HFFc6 (cell line): ENCODE measurements around the gene GNPDA1. TPM values are rescaled to one million over a fixed set of nuclear protein-coding genes. Genes with fewer than 3 reads are reported as not detected.

Source experiments
- DNase-seq: peaks from one replicate; pipeline ENCODE4 v3.0.0-alpha.2; 2018
- H3K27ac Mint-ChIP-seq: 2 replicates; pipeline ENCODE4 v1.8.0; 2020; ENCODE audit warnings: mild to moderate bottlenecking, mixed read lengths
- H3K27me3 Mint-ChIP-seq: 2 replicates; pipeline ENCODE4 v1.8.0; 2021; ENCODE audit warnings: mild to moderate bottlenecking, moderate library complexity, mixed read lengths; ENCODE audit not compliant: insufficient read depth
- H3K36me3 Mint-ChIP-seq: 2 replicates; pipeline ENCODE4 v1.8.0; 2021; ENCODE audit warnings: low read depth, mixed read lengths
- H3K4me1 Mint-ChIP-seq: 2 replicates; pipeline ENCODE4 v1.8.0; 2020; ENCODE audit warnings: low read depth, mixed read lengths
- H3K4me3 Mint-ChIP-seq: 2 replicates; pipeline ENCODE4 v1.8.0; 2020; ENCODE audit warnings: mild to moderate bottlenecking, moderate library complexity, mixed read lengths
- H3K9me3 Mint-ChIP-seq: 2 replicates; pipeline ENCODE4 v1.8.0; 2020; ENCODE audit warnings: mild to moderate bottlenecking, mixed read lengths
- CTCF ChIP-seq: fragments of 200-600 bp; sonication (generic); IDR thresholded peaks from 2 replicates; pipeline ENCODE4 v1.5.0; 2021; ENCODE audit warnings: antibody characterized with exemption, mild to moderate bottlenecking
- total RNA-seq, 6 experiments: library from RNA; stranded (reverse); fragmentation: NEBNext Ultra II Directional; extraction: Animal tissue kit (Norgen Biotek cat#: 25700); gene quantifications; 2 replicates in 1 of 6; 3 replicates in 5 of 6; pipeline ENCODE4 v1.2.3, GENCODE V29; 2021

GNPDA1 gene
- total RNA-seq, 6 experiments from 2014 or later: 25.1 to 32.6 (median 30.0) TPM

- Mint-ChIP-seq H3K36me3 (no peaks in the 10 kb centered on the region), H3K4me3 (no peak within 1 kb of the TSS), H3K27me3 (peaks cover 2% of the 10 kb centered on the region), H3K4me1 (peaks cover 18% of the 10 kb centered on the region), H3K9me3 (no peaks in the 10 kb centered on the region), H3K27ac (no peak within 1 kb of the TSS; the same call in 1 of the 2 replicates)
- DNase-seq: no peak
- TF ChIP-seq CTCF: no peak
These were observed 54.7 kb downstream of the GNPDA1 start, which contains the start of gene PCDH12 for GRCh38 chr5:141958113-141958512. PCDH12 (minus strand) TSS chr5:141958202; CDS start chr5:141957851, 351 bp downstream.

GRCh38 chr5:141957367-141957996 is 55.3 kb downstream of the GNPDA1 start:
- TF ChIP-seq CTCF: no peak
- no peaks in the 10 kb centered on the region for H3K36me3 Mint-ChIP-seq
- peaks cover 18% of the 10 kb centered on the region for H3K4me1 Mint-ChIP-seq
- DNase-seq: no peak
- no peak overlapping the region for H3K4me3 Mint-ChIP-seq
- H3K27me3 Mint-ChIP-seq: peaks cover 2% of the 10 kb centered on the region
- H3K9me3 Mint-ChIP-seq: no peaks in the 10 kb centered on the region
- H3K27ac Mint-ChIP-seq: no peak overlapping the region

GRCh38 chr5:141954194-141954593 is 58.6 kb downstream of the GNPDA1 start:
- TF ChIP-seq CTCF: no peak
- no peaks in the 10 kb centered on the region for H3K36me3 Mint-ChIP-seq
- no peak for DNase-seq
- H3K27ac Mint-ChIP-seq: no peak overlapping the region
- peaks cover 16% of the 10 kb centered on the region for H3K27me3 Mint-ChIP-seq
- H3K4me3 Mint-ChIP-seq: no peak overlapping the region
- peaks cover 8% of the 10 kb centered on the region; the same call in 1 of the 2 replicates for H3K4me1 Mint-ChIP-seq
- no peaks in the 10 kb centered on the region for H3K9me3 Mint-ChIP-seq

GRCh38 chr5:141952020-141952419 is 60.8 kb downstream of the GNPDA1 start:
- no peak for DNase-seq
- Mint-ChIP-seq H3K9me3 (no peaks in the 10 kb centered on the region), H3K36me3 (no peaks in the 10 kb centered on the region), H3K4me3 (no peak overlapping the region), H3K4me1 (no peaks in the 10 kb centered on the region), H3K27ac (no peak overlapping the region), H3K27me3 (peaks cover 16% of the 10 kb centered on the region)
- TF ChIP-seq CTCF: no peak

GRCh38 chr5:141951332-141951781 is 61.5 kb downstream of the GNPDA1 start:
- no peaks in the 10 kb centered on the region for H3K9me3 Mint-ChIP-seq

More at GRCh38 chr5:141951332-141951781, 61.5 kb downstream of the GNPDA1 start:
- Mint-ChIP-seq H3K27me3 (peaks cover 15% of the 10 kb centered on the region), H3K27ac (no peak overlapping the region), H3K36me3 (no peaks in the 10 kb centered on the region), H3K4me3 (no peak overlapping the region), H3K4me1 (no peaks in the 10 kb centered on the region)
- no peak for DNase-seq
- peak; percentile 64 for TF ChIP-seq CTCF

Other genes with a start within 250 kb of the GNPDA1 start
- gene PCDH1, start 134.6 kb downstream of the GNPDA1 start, total RNA-seq: under 1 TPM in 5 of 6 experiments, not detected in 1; 0.07 to 0.18 (median 0.07) TPM
- gene DELE1, start 89.2 kb downstream of the GNPDA1 start, total RNA-seq: 10 to 100 TPM; 44.4 to 54.2 (median 46.7) TPM
- gene PCDH12, start 54.8 kb downstream of the GNPDA1 start, total RNA-seq: under 1 TPM in 4 of 6 experiments, not detected in 2; 0.02 to 0.71 (median 0.08) TPM
- 10 to 100 TPM; 56.0 to 65.5 (median 63.0) TPM for gene RNF14, start 43.9 kb downstream of the GNPDA1 start, total RNA-seq
- 10 to 100 TPM; 57.7 to 69.9 (median 63.0) TPM for gene NDFIP1, start 95.8 kb upstream of the GNPDA1 start, total RNA-seq